HG02938 (cell line): ENCODE data around the gene POMGNT2.

Experiments
- ATAC-seq: cut with Tn5 transposase; IDR thresholded peaks from one replicate; pipeline ENCODE4 v1.9.1; 2021; ENCODE audit warnings: mild to moderate bottlenecking, moderate library complexity; ENCODE audit not compliant: unreplicated experiment

POMGNT2 gene

GRCh38 chr3:43104039-43104438, 1.8 kb downstream of the POMGNT2 start:
- ATAC-seq = no peak

- ATAC-seq = no peak
Observed at GRCh38 chr3:43102773-43103480, 3.0 kb downstream of the POMGNT2 start.

- ATAC-seq = no peak
Observed at GRCh38 chr3:43098761-43099160, 7.1 kb downstream of the POMGNT2 start.

DNA sequence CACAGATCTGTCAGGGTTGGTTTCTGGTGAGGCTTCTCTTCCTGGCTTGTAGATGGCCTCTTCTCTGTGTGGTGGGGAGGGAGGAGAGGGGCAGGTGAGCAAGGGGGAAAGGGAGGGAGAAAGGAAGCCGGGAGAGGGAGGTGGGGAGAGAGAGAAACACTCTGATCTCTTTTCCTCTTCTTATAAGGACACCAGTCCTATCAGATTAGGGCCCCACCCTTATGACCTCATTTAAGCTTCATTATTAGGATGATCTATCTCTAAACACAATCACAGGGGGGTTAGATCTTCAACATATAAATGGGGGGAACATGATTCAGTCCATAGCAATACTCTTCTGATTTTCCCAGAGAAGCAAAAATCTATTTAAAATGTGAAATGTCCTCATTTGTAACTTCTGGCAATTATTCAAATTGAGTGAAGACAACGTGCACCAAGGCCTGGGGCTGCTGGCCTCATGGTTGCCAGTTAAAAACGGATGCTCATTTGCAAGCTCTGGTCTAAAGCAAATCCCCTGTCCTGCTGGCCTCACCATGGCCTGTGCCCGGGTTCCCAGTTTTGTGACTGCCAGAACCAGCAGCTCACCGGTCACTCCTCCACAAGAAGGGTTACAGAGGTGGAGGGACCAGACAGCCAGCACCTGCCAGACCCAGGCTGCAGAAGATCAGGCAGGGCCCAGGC, 8.3 kb downstream of the POMGNT2 start:
- ATAC-seq = no peak

DNA sequence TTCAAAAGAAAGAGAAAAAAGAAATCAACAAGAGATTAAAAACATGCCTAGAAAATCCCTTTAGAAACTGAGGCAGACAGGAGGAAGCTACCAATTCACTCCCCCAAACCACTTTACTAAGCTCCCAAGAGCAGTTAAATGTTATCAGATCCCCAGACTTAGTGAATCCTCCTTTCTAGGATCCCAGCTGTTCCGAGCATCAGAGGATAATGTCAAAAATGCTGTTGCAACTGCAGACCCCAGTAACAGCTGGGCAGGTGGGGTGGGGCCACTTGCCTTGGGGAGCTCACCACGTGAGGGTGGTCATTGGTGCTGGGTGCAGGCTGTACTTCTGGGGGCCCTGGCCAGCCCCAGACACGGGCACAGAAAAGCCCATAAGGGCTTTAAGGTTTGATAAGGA, 9.1 kb downstream of the POMGNT2 start:
- ATAC-seq = no peak

DNA sequence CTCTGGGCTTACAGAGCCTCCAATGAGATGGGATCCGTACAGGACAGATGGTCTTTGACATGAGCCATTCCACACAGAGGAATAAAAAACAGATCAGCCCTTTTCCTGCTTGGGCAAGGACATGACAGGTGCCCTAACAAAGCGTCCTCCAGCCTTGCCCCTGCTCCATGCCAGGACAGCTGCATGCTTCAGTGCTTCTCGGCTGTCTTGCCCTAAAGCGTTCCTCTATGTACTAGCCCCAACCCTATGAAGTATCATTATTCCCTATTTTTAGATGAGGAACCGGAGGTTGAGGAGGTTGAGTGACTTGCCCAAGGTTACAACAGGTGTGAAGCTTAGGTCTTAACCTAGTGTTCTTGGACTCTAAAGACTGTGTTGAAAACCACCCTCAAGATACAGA, 10.5 kb downstream of the POMGNT2 start:
- ATAC-seq = no peak

- no peak for ATAC-seq
Observed at GRCh38 chr3:43094851-43095250, 11.0 kb downstream of the POMGNT2 start.

DNA sequence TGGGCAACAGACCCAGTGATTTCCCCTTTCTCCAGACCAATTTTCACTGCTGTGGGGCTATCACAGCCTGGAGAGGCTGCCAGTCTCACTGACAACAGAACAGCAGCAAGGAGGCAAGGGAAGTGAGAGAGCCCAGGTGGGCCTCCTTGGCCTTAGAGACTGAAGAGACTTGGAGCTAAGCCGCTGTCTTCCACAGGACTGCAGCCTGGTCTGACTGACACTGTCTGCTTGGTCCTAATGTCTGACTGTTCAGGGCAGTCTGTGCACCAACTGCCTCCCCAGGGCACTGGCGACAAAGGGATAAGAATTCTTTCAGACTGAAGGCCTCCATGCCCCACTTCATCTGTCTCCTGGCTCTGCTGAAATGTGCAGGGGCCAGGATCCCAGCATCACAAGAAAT, 11.5 kb downstream of the POMGNT2 start:
- ATAC-seq = no peak

GRCh38 chr3:43093974-43094373, 11.9 kb downstream of the POMGNT2 start:
- no peak for ATAC-seq

GRCh38 chr3:43093006-43093405, 12.9 kb downstream of the POMGNT2 start:
- no peak for ATAC-seq

- ATAC-seq = no peak
Observed at GRCh38 chr3:43091481-43091880, 14.4 kb downstream of the POMGNT2 start.

- ATAC-seq = no peak
Observed at GRCh38 chr3:43090238-43090637, 15.6 kb downstream of the POMGNT2 start.

DNA sequence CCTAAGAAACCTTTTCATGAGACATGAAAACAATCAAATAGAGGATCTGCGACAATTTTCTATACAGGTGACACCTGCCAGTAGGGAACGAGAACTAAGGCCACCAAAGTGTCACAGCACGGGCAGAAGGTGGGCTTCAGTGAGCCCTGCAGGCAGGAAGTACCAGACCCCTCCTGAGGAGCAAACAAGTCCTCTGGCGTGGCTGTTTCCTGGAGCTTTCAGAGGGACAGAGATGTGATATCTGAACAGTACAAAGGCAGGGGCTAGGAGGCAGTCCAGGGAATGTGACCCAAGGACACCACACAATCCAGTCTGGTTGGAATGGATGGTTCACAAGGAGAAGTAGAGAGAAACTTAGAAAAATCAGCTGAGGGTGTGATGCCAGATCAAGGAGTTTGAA, 16.8 kb downstream of the POMGNT2 start:
- no peak for ATAC-seq

DNA sequence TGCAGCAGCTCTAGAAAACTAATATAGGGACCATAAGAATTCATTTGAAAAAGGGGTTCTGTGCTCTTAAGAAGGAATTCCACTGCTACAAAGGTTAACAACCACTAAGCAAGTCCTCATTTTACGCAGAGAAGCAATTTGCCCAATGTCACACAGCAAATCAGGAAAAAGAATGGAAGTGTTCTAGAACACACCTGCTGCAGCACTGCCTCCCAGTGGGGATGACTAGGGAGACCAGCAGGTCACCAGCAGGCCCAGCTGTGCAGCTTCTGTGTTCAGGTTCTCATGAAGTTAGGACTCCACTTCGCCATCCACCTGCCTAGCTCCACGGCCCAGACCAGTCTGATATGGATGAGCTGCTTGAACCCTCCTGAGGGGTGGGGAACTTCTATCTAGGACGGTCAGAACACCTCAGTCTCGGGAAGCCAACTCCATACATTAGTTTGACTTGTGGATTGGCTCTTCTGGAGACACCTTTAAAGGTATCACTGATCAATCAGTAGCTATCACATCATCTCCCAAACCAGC, 18.6 kb downstream of the POMGNT2 start:
- ATAC-seq = no peak

DNA sequence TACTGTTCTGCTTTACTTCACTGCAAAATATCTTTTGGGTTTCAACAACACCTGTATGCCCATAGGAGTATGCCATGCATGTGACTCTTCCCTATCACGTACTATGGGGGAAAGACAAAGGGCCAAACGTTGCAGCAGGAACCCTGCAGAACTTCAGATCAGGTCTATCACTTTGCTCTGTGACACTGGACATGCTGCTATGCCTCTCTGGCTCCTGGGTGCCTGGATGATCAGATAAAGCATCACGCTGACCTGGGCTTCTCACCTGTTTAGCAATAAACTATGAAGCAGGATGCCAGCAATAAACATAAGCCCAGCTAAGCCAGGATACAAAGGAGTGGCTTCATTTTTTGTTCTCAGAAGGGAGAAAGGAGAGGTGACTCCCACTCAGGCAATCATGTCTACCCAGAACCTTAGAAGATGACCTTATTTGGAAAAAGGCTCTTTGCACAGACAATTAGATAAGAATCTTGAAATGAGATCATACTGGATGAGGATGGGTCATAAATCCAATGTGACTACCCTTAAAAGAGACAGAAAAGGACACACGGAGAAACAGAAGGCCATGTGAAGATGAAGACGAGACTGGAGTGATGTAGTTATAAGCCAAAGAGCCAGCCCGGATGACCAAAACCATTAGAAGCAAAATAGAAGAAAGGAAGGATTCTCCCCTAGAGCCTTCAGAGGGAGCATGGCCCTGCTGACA, 19.3 kb downstream of the POMGNT2 start:
- no peak for ATAC-seq

GRCh38 chr3:43082457-43082856, 23.4 kb downstream of the POMGNT2 start:
- ATAC-seq = no peak

DNA sequence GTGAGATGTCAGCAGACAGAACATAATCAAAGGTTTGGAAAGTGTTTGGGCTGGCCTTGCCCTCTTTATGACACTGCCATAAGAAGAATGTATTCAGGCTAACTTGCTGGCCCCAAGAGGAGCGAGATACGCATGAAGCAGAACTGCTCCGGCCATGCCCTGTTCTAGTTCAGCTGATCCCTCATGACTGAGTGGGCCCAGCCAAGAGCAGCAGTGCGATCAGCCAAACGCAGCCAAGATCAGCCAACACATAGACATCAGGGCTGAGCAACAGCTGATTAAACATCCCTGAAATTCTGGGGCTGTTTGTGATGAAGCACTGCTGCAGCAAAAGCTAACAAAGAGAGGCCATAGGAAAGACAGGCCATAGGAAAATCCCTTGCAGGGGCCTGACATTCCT, 24.1 kb downstream of the POMGNT2 start:
- ATAC-seq = no peak

DNA sequence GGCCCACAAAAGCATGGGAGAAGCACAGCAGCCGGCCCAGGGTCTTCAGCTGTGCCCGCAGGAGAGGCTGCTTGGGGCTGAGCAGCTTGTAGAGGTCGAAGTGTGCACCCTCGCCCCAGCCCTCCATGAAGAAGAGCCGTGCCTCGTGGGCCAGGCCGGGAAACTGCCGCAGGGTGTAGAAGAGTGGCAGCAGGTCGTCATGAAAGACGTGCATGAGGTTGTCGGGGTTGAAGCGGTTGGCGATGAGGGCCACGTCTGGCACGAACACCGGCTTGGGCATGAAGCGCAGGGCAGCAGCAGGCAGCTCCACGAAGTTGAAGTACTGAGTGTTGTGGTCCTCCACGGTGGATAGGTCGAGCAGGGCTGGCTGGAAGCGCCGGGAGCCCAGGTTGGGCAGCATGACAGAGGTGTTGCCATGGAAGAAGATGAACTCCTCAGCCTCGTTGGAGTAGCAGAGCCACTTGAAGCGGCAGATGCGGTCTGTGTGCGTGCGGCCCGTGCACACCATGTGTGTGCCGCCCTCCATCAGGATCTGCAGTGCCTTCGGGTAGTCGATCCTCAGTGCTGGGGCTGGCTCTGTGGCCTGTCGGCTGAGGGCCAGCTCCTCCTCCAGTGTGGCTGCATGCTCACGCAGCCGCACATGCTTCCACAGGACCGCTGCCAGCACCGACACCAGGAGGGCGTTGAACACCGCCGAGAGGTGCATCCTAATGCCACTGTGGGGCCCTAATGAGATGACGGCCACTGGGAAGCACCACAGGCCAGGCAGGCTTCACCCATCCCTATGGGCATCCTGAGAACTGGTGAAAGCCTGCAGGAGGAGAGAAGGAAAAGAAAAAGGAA, 24.9 kb downstream of the POMGNT2 start:
- ATAC-seq = no peak

DNA sequence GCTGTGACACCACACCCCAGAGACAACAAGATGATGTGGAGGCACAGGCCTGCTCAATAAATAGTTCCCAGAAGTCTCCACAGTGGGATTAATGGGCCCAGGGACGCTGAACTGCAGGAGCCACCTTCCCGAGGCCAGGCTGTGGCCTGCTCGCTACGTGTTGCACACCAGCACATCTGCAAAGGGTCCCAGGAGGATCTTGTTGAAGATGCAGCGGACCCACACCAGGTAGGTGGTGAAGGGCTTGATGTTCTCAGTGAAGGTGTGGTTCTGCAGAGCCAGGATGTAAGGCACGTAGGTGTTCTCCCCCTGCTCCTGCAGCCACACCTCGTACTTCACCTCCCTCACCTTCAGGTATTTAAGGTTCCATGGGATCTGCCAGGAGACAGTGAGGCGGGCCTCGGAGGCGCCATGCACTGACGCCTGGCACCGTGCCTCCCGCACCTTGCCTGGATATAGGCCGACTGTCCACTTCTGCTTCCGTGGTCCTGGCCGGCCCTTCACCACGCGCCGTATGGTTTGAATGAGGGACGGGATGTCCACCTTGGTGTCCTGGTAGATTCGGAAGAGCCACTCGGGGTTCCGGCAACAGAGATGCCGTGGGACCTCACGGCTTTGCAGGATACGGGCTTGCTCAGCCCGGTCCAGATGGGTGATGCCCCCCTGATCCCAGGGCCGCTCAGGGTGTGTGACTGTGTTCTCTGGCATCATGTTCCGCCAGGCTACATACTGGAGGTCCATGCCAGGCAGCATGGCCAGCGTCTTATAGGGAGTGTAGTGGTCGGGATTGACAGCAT, 26.1 kb downstream of the POMGNT2 start:
- ATAC-seq = no peak

DNA sequence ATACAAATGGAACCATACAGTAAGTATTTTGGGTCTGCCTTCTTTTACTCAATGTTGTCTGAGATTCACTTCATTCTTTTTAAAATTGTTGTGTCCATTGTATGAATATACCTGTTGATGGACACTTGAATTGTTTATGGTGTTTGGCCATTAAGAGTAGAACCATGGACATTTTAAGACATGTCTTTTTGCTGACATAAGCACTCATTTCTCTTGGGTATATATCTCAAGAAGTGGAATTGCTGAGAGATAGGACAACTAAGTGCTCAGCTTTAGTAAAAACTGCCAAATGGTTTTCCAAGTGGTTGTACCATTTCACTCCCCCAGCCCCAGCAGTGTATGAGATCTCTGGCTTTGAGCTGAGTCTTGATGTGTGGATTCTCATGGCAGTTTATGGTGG, 28.2 kb downstream of the POMGNT2 start:
- no peak for ATAC-seq
